ACC112 (cell line): ENCODE measurements around the gene MAS1L.

Source experiments
- H2AFZ ChIP-seq: fragments of 200-600 bp; sonication (generic); one replicate; pipeline ENCODE4 v1.6.0; 2017; ENCODE audit warnings: antibody characterized with exemption, low read length; ENCODE audit not compliant: unreplicated experiment
- H3K27ac ChIP-seq: fragments of 200-600 bp; sonication (generic); 2 replicates; pipeline ENCODE4 v1.5.1; 2014; ENCODE audit warnings: low read depth, mild to moderate bottlenecking, antibody characterized with exemption, low read length, moderate library complexity
- H3K27me3 ChIP-seq: fragments of 200-600 bp; sonication (generic); 2 replicates; pipeline ENCODE4 v1.6.1; 2014; ENCODE audit warnings: mild to moderate bottlenecking, antibody characterized with exemption, low read length, moderate library complexity, mixed read lengths; ENCODE audit not compliant: insufficient read depth
- H3K36me3 ChIP-seq: fragments of 200-600 bp; sonication (generic); 2 replicates; pipeline ENCODE4 v1.6.1; 2016; ENCODE audit warnings: mild to moderate bottlenecking, antibody characterized with exemption, low read length, moderate library complexity, mixed read lengths; ENCODE audit not compliant: insufficient read depth
- H3K4me1 ChIP-seq: fragments of 200-600 bp; sonication (generic); one replicate; pipeline ENCODE4 v1.6.1; 2016; ENCODE audit warnings: low read length, mixed read lengths; ENCODE audit not compliant: insufficient read depth, unreplicated experiment, control insufficient read depth
- H3K4me3 ChIP-seq: fragments of 200-600 bp; sonication (generic); 2 replicates; pipeline ENCODE4 v1.5.1; 2014; ENCODE audit warnings: mild to moderate bottlenecking, low read depth, low read length
- H3K79me2 ChIP-seq: fragments of 200-600 bp; sonication (generic); one replicate; pipeline ENCODE4 v1.6.0; 2016; ENCODE audit warnings: low read length; ENCODE audit not compliant: control insufficient read depth, unreplicated experiment, insufficient read depth

MAS1L gene

GRCh38 chr6:29499704-29500103 lies 11.9 kb upstream of the MAS1L start:
- H3K4me1 ChIP-seq, result no peaks in the 10 kb centered on the region
- H3K27ac ChIP-seq, result no peak overlapping the region
- H3K4me3 ChIP-seq, result no peak overlapping the region
- H3K27me3 ChIP-seq, result no peaks in the 10 kb centered on the region
- no peak overlapping the region for H2AFZ ChIP-seq
- no peaks in the 10 kb centered on the region for H3K36me3 ChIP-seq
- H3K79me2 ChIP-seq, result no peaks in the 10 kb centered on the region

GRCh38 chr6:29496961-29497360 lies 9.2 kb upstream of the MAS1L start:
- H3K4me1 ChIP-seq, result no peaks in the 10 kb centered on the region
- H2AFZ ChIP-seq, result no peak overlapping the region
- no peaks in the 10 kb centered on the region for H3K27me3 ChIP-seq
- no peak overlapping the region for H3K27ac ChIP-seq
- H3K4me3 ChIP-seq, result no peak overlapping the region
- H3K36me3 ChIP-seq, result no peaks in the 10 kb centered on the region
- no peaks in the 10 kb centered on the region for H3K79me2 ChIP-seq

GRCh38 chr6:29495571-29495970 lies 7.8 kb upstream of the MAS1L start:
- Histone ChIP-seq H3K4me3 (no peak overlapping the region), H3K27me3 (no peaks in the 10 kb centered on the region), H3K27ac (no peak overlapping the region), H3K4me1 (no peaks in the 10 kb centered on the region), H3K79me2 (no peaks in the 10 kb centered on the region), H2AFZ (no peak overlapping the region), H3K36me3 (no peaks in the 10 kb centered on the region)

GRCh38 chr6:29494131-29494530 lies 6.4 kb upstream of the MAS1L start:
- H2AFZ ChIP-seq, result no peak overlapping the region

GRCh38 chr6:29493261-29493660 lies 5.5 kb upstream of the MAS1L start:
- no peaks in the 10 kb centered on the region for H3K79me2 ChIP-seq
- no peak overlapping the region for H3K27ac ChIP-seq
- H2AFZ ChIP-seq, result no peak overlapping the region
- H3K27me3 ChIP-seq, result no peaks in the 10 kb centered on the region
- H3K4me3 ChIP-seq, result no peak overlapping the region
- H3K36me3 ChIP-seq, result no peaks in the 10 kb centered on the region
- no peaks in the 10 kb centered on the region for H3K4me1 ChIP-seq

More at GRCh38 chr6:29494131-29494530, 6.4 kb upstream of the MAS1L start:
- Histone ChIP-seq H3K4me3 (no peak overlapping the region), H3K27ac (no peak overlapping the region), H3K4me1 (no peaks in the 10 kb centered on the region), H3K79me2 (no peaks in the 10 kb centered on the region), H3K36me3 (no peaks in the 10 kb centered on the region), H3K27me3 (no peaks in the 10 kb centered on the region)

- no peaks in the 10 kb centered on the region for H3K79me2 ChIP-seq
- no peak overlapping the region for H3K27ac ChIP-seq
- H3K4me1 ChIP-seq, result no peaks in the 10 kb centered on the region
- H3K36me3 ChIP-seq, result no peaks in the 10 kb centered on the region
- H3K4me3 ChIP-seq, result no peak overlapping the region
- no peak overlapping the region for H2AFZ ChIP-seq
- H3K27me3 ChIP-seq, result no peaks in the 10 kb centered on the region
Observed at GRCh38 chr6:29491574-29491973, 3.8 kb upstream of the MAS1L start.

- H3K36me3 ChIP-seq, result no peaks in the 10 kb centered on the region
- H3K4me3 ChIP-seq, result no peak overlapping the region
Observed at GRCh38 chr6:29490552-29490951, 2.8 kb upstream of the MAS1L start.

GRCh38 chr6:29490055-29490454 lies 2.3 kb upstream of the MAS1L start:
- Histone ChIP-seq H3K4me3 (no peak overlapping the region), H3K4me1 (no peaks in the 10 kb centered on the region), H3K36me3 (no peaks in the 10 kb centered on the region), H3K27me3 (no peaks in the 10 kb centered on the region), H3K27ac (no peak overlapping the region), H3K79me2 (no peaks in the 10 kb centered on the region), H2AFZ (no peak overlapping the region)

More at GRCh38 chr6:29490552-29490951, 2.8 kb upstream of the MAS1L start:
- Histone ChIP-seq H2AFZ (no peak overlapping the region), H3K27ac (no peak overlapping the region), H3K4me1 (no peaks in the 10 kb centered on the region), H3K79me2 (no peaks in the 10 kb centered on the region), H3K27me3 (no peaks in the 10 kb centered on the region)

- H3K79me2 ChIP-seq, result no peaks in the 10 kb centered on the region
- no peak overlapping the region for H3K4me3 ChIP-seq
- H3K27me3 ChIP-seq, result no peaks in the 10 kb centered on the region
- H2AFZ ChIP-seq, result no peak overlapping the region
- H3K36me3 ChIP-seq, result no peaks in the 10 kb centered on the region
- H3K4me1 ChIP-seq, result no peaks in the 10 kb centered on the region
- no peak overlapping the region for H3K27ac ChIP-seq
Observed at GRCh38 chr6:29489286-29489685, 1.5 kb upstream of the MAS1L start.

- Histone ChIP-seq H3K4me1 (no peaks in the 10 kb centered on the region), H3K36me3 (no peaks in the 10 kb centered on the region), H3K27ac (no peak overlapping the region), H2AFZ (no peak overlapping the region), H3K4me3 (no peak overlapping the region), H3K27me3 (no peaks in the 10 kb centered on the region), H3K79me2 (no peaks in the 10 kb centered on the region)
Observed at GRCh38 chr6:29488874-29489273, 1.1 kb upstream of the MAS1L start.

- H3K27ac ChIP-seq, result no peak overlapping the region
- no peaks in the 10 kb centered on the region for H3K79me2 ChIP-seq
- H3K4me3 ChIP-seq, result no peak overlapping the region
- H3K36me3 ChIP-seq, result no peaks in the 10 kb centered on the region
- H3K4me1 ChIP-seq, result no peaks in the 10 kb centered on the region
- no peak overlapping the region for H2AFZ ChIP-seq
- no peaks in the 10 kb centered on the region for H3K27me3 ChIP-seq
Observed at GRCh38 chr6:29487131-29487530, 625 bp downstream of the MAS1L start.
